Thyroid gland (tissue), 4 donors: ENCODE results near the gene PTGS2.

Experiments
- POLR2A ChIP-seq, 2 donors: fragments of 450-650 bp; IDR thresholded peaks; one replicate each; pipeline ENCODE4 v1.6.1; 2017; ENCODE audit warnings: antibody characterized with exemption in 2 of 2, mild to moderate bottlenecking in 2 of 2, moderate library complexity in 1 of 2
- TF ChIP-seq, protein P1 (sequence below), 6 experiments: fragments of 200-600 bp in 3 of 6; fragments of 450-650 bp in 3 of 6; sonication (generic) in 3 of 6; IDR thresholded peaks; one replicate each; pipeline ENCODE4 v1.5.1; 2016 to 2019; ENCODE audit warnings: antibody characterized with exemption in 6 of 6, mild to moderate bottlenecking in 2 of 6, inconsistent platforms in 1 of 6, moderate library complexity in 1 of 6

DNA sequence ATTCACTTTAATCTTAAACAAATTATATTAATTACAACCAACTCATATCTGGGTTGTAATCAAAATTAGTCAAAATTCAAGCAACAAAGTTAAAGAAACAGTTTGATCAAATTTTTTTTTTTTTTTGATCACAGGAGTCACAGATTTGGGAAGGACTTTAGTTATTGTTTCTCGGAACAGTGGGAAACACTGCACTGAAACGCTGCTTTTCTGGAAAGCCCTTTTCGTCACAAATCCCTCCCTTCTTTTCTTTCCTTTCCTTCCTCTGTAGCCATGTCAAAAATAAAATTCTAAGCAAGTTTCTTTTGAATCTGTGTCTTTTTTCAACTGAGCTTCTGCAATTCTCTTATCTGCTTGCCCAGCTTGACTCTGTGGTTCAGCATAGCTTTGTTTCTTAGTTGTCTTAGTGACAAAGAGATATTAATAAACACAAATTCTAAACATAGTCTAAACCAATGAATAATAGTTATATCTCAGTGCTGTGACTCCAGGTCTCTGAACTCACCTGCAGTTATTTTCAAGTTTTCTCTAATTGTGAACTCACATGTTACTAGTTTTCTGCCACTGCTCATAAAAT is 53.8 kb downstream of the PTGS2 start:
- TF ChIP-seq, protein P1, sequence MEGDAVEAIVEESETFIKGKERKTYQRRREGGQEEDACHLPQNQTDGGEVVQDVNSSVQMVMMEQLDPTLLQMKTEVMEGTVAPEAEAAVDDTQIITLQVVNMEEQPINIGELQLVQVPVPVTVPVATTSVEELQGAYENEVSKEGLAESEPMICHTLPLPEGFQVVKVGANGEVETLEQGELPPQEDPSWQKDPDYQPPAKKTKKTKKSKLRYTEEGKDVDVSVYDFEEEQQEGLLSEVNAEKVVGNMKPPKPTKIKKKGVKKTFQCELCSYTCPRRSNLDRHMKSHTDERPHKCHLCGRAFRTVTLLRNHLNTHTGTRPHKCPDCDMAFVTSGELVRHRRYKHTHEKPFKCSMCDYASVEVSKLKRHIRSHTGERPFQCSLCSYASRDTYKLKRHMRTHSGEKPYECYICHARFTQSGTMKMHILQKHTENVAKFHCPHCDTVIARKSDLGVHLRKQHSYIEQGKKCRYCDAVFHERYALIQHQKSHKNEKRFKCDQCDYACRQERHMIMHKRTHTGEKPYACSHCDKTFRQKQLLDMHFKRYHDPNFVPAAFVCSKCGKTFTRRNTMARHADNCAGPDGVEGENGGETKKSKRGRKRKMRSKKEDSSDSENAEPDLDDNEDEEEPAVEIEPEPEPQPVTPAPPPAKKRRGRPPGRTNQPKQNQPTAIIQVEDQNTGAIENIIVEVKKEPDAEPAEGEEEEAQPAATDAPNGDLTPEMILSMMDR (IDR thresholded peaks at IDR 0.05), result no peak
- no peak for TF ChIP-seq POLR2A (IDR thresholded peaks at IDR 0.05)
